Vagina (tissue), 2 donors: Measurements from ENCODE around the gene HMCN2.

Source experiments
- POLR2A ChIP-seq, 2 donors: fragments of 450-650 bp; IDR thresholded peaks; one replicate each; pipeline ENCODE4 v1.6.1; 2017; ENCODE audit warnings: antibody characterized with exemption in 2 of 2, mild to moderate bottlenecking in 2 of 2, moderate library complexity in 2 of 2
- POLR2AphosphoS5 ChIP-seq, 2 donors: sonication (generic); formaldehyde crosslinking; IDR thresholded peaks; one replicate each; pipeline ENCODE4 v1.9.0; 2017; ENCODE audit warnings: antibody characterized with exemption in 2 of 2, mild to moderate bottlenecking in 2 of 2, low read depth in 1 of 2; ENCODE audit not compliant: insufficient read depth in 1 of 2
- TF ChIP-seq, protein P1 (sequence below), 3 experiments: fragments of 450-650 bp in 2 of 3; fragments of 200-600 bp in 1 of 3; sonication (generic) in 1 of 3; IDR thresholded peaks; one replicate each; pipeline ENCODE4 v1.5.1; 2017 to 2019; ENCODE audit warnings: antibody characterized with exemption in 3 of 3, mild to moderate bottlenecking in 2 of 3, moderate library complexity in 2 of 3

DNA sequence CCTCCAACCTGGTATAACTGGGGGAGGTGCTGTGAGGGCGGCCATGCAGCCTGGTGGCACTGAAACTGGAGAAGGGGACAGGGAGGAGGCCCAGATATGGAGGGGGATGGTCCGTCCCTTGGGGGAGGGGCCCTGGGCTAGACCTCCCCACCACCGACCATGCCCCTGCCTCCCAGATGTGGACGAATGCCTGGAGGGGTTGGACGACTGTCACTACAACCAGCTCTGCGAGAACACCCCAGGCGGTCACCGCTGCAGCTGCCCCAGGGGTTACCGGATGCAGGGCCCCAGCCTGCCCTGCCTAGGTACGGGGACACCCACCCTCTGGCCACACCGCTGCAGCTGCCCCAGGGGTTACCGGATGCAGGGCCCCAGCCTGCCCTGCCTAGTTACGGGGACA is 163.8 kb downstream of the HMCN2 start:
- no peak for TF ChIP-seq POLR2A (IDR thresholded peaks at IDR 0.05)
- TF ChIP-seq, protein P1, sequence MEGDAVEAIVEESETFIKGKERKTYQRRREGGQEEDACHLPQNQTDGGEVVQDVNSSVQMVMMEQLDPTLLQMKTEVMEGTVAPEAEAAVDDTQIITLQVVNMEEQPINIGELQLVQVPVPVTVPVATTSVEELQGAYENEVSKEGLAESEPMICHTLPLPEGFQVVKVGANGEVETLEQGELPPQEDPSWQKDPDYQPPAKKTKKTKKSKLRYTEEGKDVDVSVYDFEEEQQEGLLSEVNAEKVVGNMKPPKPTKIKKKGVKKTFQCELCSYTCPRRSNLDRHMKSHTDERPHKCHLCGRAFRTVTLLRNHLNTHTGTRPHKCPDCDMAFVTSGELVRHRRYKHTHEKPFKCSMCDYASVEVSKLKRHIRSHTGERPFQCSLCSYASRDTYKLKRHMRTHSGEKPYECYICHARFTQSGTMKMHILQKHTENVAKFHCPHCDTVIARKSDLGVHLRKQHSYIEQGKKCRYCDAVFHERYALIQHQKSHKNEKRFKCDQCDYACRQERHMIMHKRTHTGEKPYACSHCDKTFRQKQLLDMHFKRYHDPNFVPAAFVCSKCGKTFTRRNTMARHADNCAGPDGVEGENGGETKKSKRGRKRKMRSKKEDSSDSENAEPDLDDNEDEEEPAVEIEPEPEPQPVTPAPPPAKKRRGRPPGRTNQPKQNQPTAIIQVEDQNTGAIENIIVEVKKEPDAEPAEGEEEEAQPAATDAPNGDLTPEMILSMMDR (IDR thresholded peaks at IDR 0.05) = no peak
- no peak for TF ChIP-seq POLR2AphosphoS5 (IDR thresholded peaks at IDR 0.05; ENCODE audit: insufficient read depth in 1 of 2, low read depth in 1 of 2)
